Esophagus squamous epithelium (tissue), 4 donors: ENCODE data around the gene MAP3K8.

Experiments used
- CTCF ChIP-seq, 6 experiments: fragments of 450-650 bp in 4 of 6; fragments of 200-600 bp in 2 of 6; sonication (generic) in 2 of 6; IDR thresholded peaks; one replicate each; pipeline ENCODE4 v1.5.1; 2016 to 2019; ENCODE audit warnings: antibody characterized with exemption in 6 of 6, mild to moderate bottlenecking in 4 of 6, moderate library complexity in 4 of 6
- POLR2A ChIP-seq, 4 donors: fragments of 450-650 bp; IDR thresholded peaks; one replicate each; pipeline ENCODE4 v1.6.1; 2017; ENCODE audit warnings: antibody characterized with exemption in 4 of 4, mild to moderate bottlenecking in 4 of 4, moderate library complexity in 3 of 4

- no peak for TF ChIP-seq POLR2A (IDR thresholded peaks at IDR 0.05)
- no peak for TF ChIP-seq CTCF (IDR thresholded peaks at IDR 0.05)
Observed at GRCh38 chr10:30467651-30468338, 33.8 kb downstream of the MAP3K8 start.
